ENCODE data around the gene ATP6V0E1.

ATP6V0E1 gene

DNA sequence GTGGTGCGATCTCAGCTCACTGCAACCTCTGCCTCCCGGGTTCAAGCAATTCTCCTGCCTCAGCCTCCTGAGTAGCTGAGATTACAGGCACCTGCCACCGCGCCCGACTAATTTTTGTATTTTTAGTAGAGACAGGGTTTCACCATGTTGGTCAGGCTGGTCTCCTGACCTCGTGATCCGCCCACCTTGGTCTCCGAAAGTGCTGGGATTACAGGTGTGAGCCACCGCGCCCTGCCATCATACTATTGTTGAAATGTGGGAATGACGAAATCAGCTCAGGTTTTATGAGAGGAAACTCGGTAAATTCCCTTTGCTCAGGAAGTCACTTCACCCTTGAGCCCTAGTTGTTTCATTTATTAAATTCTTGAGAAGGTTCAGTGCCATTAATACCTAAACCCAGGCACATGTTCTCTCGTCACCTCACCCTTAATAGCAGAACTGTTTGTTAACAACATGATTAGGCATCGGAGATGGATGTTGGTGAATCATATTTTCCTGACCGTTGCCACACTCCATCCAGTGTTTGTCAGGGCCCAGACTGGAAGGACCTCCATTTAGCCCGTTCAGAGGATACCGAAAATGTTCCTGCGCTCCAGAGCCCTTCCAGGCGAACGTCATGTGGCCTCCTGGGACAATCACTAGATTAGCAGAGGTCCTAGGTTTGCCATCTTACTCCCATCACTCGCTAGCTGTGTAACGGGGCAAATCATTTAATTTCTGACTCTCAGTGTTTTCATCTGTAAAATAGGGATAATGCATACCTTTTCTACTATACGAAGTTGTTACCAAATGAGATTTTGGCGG lies 52.5 kb downstream of the ATP6V0E1 start:
- H3K36me3 ChIP-seq (ENCODE audit: insufficient read depth): no peaks in the 10 kb centered on the region
- no peaks in the 10 kb centered on the region for H4K20me1 ChIP-seq (ENCODE audit: insufficient read depth)
- peak overlapping the region; percentile 99 for H3K4me2 ChIP-seq
- peaks cover 53% of the 10 kb centered on the region for H3K4me1 ChIP-seq (ENCODE audit: low read depth, poor library complexity, severe bottlenecking)
- H3K27me3 ChIP-seq (ENCODE audit: insufficient read depth, low read depth): no peaks in the 10 kb centered on the region
- H3K9ac ChIP-seq: peak overlapping the region; percentile 59
- 0 out of 2 replicates have a peak overlapping the region, but pooled peaks have one; percentile 10 for H2AFZ ChIP-seq (ENCODE audit: low read depth)
- TF ChIP-seq, protein P1, sequence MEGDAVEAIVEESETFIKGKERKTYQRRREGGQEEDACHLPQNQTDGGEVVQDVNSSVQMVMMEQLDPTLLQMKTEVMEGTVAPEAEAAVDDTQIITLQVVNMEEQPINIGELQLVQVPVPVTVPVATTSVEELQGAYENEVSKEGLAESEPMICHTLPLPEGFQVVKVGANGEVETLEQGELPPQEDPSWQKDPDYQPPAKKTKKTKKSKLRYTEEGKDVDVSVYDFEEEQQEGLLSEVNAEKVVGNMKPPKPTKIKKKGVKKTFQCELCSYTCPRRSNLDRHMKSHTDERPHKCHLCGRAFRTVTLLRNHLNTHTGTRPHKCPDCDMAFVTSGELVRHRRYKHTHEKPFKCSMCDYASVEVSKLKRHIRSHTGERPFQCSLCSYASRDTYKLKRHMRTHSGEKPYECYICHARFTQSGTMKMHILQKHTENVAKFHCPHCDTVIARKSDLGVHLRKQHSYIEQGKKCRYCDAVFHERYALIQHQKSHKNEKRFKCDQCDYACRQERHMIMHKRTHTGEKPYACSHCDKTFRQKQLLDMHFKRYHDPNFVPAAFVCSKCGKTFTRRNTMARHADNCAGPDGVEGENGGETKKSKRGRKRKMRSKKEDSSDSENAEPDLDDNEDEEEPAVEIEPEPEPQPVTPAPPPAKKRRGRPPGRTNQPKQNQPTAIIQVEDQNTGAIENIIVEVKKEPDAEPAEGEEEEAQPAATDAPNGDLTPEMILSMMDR (conservative IDR thresholded peaks at IDR 0.05; ENCODE audit: low read depth, low read length): no peak
- H3K4me3 ChIP-seq (IDR thresholded peaks at IDR 0.05; ENCODE audit: insufficient read depth, low read depth, low read length): no peak overlapping the region
- peaks cover 30% of the 10 kb centered on the region; the same call in 1 of the 2 replicates for H3K79me2 ChIP-seq (ENCODE audit: insufficient read depth, low read depth)
- H3K27ac ChIP-seq: peak overlapping the region; percentile 97

DNA sequence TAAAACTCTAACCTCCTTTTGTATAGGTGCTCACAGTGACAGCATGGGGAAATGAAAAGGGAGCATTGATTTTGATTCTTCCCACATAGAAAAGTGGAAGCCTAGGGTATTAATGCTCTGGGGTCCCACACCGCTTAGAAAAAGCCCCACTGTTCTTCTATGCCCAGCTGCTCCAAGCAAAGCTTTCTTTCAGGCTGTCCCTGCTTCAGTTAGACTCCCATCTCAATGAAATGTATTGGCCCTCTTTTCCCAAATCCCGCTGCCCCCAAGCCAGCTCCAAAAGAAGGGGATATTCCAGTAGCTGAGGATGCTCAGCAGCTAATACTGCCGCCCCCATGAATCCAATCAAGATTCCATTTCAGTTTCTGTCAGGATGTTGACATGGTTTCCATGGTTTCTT lies 55.6 kb downstream of the ATP6V0E1 start:
- H3K4me1 ChIP-seq (ENCODE audit: low read depth, poor library complexity, severe bottlenecking): peaks cover 33% of the 10 kb centered on the region
- H3K4me2 ChIP-seq: no peak overlapping the region
- H2AFZ ChIP-seq (ENCODE audit: low read depth): no peak overlapping the region
- H3K79me2 ChIP-seq (ENCODE audit: insufficient read depth, low read depth): 0 out of 2 replicates have a peak, but pooled peaks cover 6% of the 10 kb centered on the region
- H4K20me1 ChIP-seq (ENCODE audit: insufficient read depth): no peaks in the 10 kb centered on the region
- H3K27ac ChIP-seq: no peak overlapping the region
- no peaks in the 10 kb centered on the region for H3K36me3 ChIP-seq (ENCODE audit: insufficient read depth)
- H3K27me3 ChIP-seq (ENCODE audit: insufficient read depth, low read depth): no peaks in the 10 kb centered on the region
- no peak overlapping the region for H3K4me3 ChIP-seq (IDR thresholded peaks at IDR 0.05; ENCODE audit: insufficient read depth, low read depth, low read length)
- H3K9ac ChIP-seq: no peak overlapping the region
- TF ChIP-seq, protein P1 (conservative IDR thresholded peaks at IDR 0.05; ENCODE audit: low read depth, low read length): no peak

DNA sequence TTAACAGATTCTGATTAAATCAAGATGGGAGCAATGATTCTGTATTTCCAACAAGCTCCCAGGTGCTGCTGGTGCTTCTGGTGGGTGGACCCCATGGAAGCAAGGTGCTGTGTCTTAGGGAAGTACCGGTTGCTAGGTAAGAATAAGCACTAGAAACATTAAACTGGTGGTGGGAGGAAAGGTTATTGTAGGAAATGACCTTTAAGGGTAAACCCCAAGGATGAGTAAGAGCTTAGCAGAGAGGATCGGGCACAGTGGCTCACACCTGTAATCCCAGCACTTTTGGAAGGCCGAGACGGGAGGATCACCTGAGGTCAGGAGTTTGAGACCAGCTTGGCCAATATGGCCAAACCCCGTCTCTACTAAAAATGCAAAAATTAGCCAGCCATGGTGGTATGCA lies 56.4 kb downstream of the ATP6V0E1 start:
- H3K27ac ChIP-seq: no peak overlapping the region
- no peaks in the 10 kb centered on the region for H3K36me3 ChIP-seq (ENCODE audit: insufficient read depth)
- H3K4me3 ChIP-seq (IDR thresholded peaks at IDR 0.05; ENCODE audit: insufficient read depth, low read depth, low read length): no peak overlapping the region
- H3K27me3 ChIP-seq (ENCODE audit: insufficient read depth, low read depth): no peaks in the 10 kb centered on the region
- H3K4me2 ChIP-seq: no peak overlapping the region
- peaks cover 25% of the 10 kb centered on the region for H3K4me1 ChIP-seq (ENCODE audit: low read depth, poor library complexity, severe bottlenecking)
- H3K9ac ChIP-seq: no peak overlapping the region
- H2AFZ ChIP-seq (ENCODE audit: low read depth): no peak overlapping the region
- H3K79me2 ChIP-seq (ENCODE audit: insufficient read depth, low read depth): 0 out of 2 replicates have a peak, but pooled peaks cover 6% of the 10 kb centered on the region
- TF ChIP-seq, protein P1 (conservative IDR thresholded peaks at IDR 0.05; ENCODE audit: low read depth, low read length): no peak
- no peaks in the 10 kb centered on the region for H4K20me1 ChIP-seq (ENCODE audit: insufficient read depth)

DNA sequence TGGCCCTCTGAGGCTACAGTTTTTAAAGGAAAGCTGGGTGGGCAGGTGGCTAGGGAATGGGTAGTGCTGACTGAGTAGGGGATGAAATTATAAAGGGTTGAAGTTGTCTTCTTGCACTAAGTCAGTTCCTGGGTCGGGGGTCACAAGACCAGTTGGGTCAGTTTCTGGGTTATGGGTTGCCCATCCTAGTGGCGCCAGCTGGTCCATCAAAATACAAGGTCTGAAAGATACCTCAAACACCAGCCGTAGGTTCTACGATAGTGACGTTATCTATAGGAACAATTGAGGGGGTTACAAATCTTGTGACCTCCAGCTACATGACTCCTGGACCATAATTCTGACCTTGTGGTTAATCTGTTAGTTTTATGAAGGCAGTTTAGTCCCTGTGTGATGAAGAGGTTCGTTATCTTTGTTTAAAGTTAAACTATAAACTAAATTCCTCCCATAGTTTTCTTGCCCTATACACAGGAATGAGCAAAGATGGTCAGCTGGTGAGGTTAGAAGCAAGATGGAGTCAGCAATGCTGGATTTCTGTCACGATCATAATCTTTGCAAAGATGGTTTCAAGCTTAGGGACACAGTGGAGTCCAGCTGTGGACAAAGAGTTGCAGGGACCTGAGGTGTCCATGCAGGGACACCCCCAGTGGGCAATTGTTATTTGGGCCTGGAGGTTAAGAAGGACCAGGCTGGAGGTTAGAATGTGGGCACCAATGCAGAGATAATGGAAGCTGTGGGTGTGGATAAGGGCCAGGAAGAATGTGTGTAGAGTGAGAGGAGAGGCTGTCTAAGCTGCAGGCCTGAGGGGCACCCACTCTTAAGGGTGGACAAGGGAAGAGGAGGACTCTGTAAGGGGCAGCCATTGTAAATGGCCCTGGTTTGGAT lies 58.6 kb downstream of the ATP6V0E1 start:
- Histone ChIP-seq H3K9ac (no peak overlapping the region), H3K36me3 (ENCODE audit: insufficient read depth) (no peaks in the 10 kb centered on the region), H3K4me2 (no peak overlapping the region), H3K4me1 (ENCODE audit: low read depth, poor library complexity, severe bottlenecking) (peaks cover 7% of the 10 kb centered on the region), H3K79me2 (ENCODE audit: insufficient read depth, low read depth) (0 out of 2 replicates have a peak, but pooled peaks cover 6% of the 10 kb centered on the region), H4K20me1 (ENCODE audit: insufficient read depth) (no peaks in the 10 kb centered on the region), H3K27ac (no peak overlapping the region), H2AFZ (ENCODE audit: low read depth) (no peak overlapping the region), H3K27me3 (ENCODE audit: insufficient read depth, low read depth) (no peaks in the 10 kb centered on the region), H3K4me3 (IDR thresholded peaks at IDR 0.05; ENCODE audit: insufficient read depth, low read depth, low read length) (no peak overlapping the region)
- TF ChIP-seq, protein P1 (conservative IDR thresholded peaks at IDR 0.05; ENCODE audit: low read depth, low read length): no peak

All from KMS-11 (cell line).